GM18951 (cell line): ENCODE results near the gene MVB12B.

Experiments used
- POLR2A ChIP-seq: IDR thresholded peaks from 4 replicates; pipeline ENCODE4 v1.6.1; 2011; ENCODE audit warnings: mild to moderate bottlenecking; ENCODE audit not compliant: insufficient read length, insufficient read depth; ENCODE audit errors: extremely low read depth
- in situ Hi-C: fragments of 300-500 bp; cut with MboI; formaldehyde crosslinking; loops from one replicate; pipeline ENCODE4 v1.12.0; 2022; ENCODE audit warnings: low sequenced_read_pairs, mixed read lengths, inconsistent platforms; ENCODE audit not compliant: unreplicated experiment

Gene MVB12B

GRCh38 chr9:126365780-126366179, 39.2 kb downstream of the MVB12B start:
- in situ Hi-C loops = no loop called here
- no peak for TF ChIP-seq POLR2A

- in situ Hi-C loops = no loop called here
- no peak for TF ChIP-seq POLR2A
Observed at GRCh38 chr9:126366366-126367011, 39.9 kb downstream of the MVB12B start.

- in situ Hi-C loops = no loop called here
- TF ChIP-seq POLR2A = no peak
Observed at GRCh38 chr9:126367139-126367538, 40.5 kb downstream of the MVB12B start.

GRCh38 chr9:126367616-126368015, 41.0 kb downstream of the MVB12B start:
- no peak for TF ChIP-seq POLR2A
- in situ Hi-C loops = no loop called here

- in situ Hi-C loops = no loop called here
- TF ChIP-seq POLR2A = no peak
Observed at GRCh38 chr9:126368020-126368419, 41.4 kb downstream of the MVB12B start.

- TF ChIP-seq POLR2A = no peak
- in situ Hi-C loops = no loop called here
Observed at GRCh38 chr9:126371007-126371870, 44.6 kb downstream of the MVB12B start.

- no peak for TF ChIP-seq POLR2A
- in situ Hi-C loops = no loop called here
Observed at GRCh38 chr9:126372716-126373115, 46.1 kb downstream of the MVB12B start.

GRCh38 chr9:126373241-126373640, 46.6 kb downstream of the MVB12B start:
- TF ChIP-seq POLR2A = no peak
- in situ Hi-C loops = no loop called here

GRCh38 chr9:126374366-126374781, 47.7 kb downstream of the MVB12B start:
- no peak for TF ChIP-seq POLR2A
- in situ Hi-C loops = no loop called here

GRCh38 chr9:126375386-126375785, 48.8 kb downstream of the MVB12B start:
- in situ Hi-C loops = no loop called here
- TF ChIP-seq POLR2A = no peak

GRCh38 chr9:126376311-126377175, 49.9 kb downstream of the MVB12B start:
- in situ Hi-C loops = no loop called here
- no peak for TF ChIP-seq POLR2A

- no peak for TF ChIP-seq POLR2A
- in situ Hi-C loops = no loop called here
Observed at GRCh38 chr9:126377176-126377509, 50.5 kb downstream of the MVB12B start.

- in situ Hi-C loops = no loop called here
Observed at GRCh38 chr9:126377536-126377935, 50.9 kb downstream of the MVB12B start.

More at GRCh38 chr9:126377536-126377935, 50.9 kb downstream of the MVB12B start:
- no peak for TF ChIP-seq POLR2A
